Tibial nerve (tissue), 4 donors: ENCODE results near the gene DUSP6.

Experiments used
- EP300 ChIP-seq, 2 donors: sonication (generic); formaldehyde crosslinking; IDR thresholded peaks; one replicate each; pipeline ENCODE4 v1.6.1; 2017; ENCODE audit warnings: antibody characterized with exemption in 2 of 2, mild to moderate bottlenecking in 1 of 2
- POLR2A ChIP-seq, 2 donors: fragments of 450-650 bp; IDR thresholded peaks; one replicate each; pipeline ENCODE4 v1.6.1; 2017; ENCODE audit warnings: antibody characterized with exemption in 2 of 2, mild to moderate bottlenecking in 2 of 2, moderate library complexity in 2 of 2
- TF ChIP-seq, protein P1 (sequence below), 5 experiments: fragments of 200-600 bp in 3 of 5; fragments of 450-650 bp in 2 of 5; sonication (generic) in 3 of 5; IDR thresholded peaks; one replicate each; pipeline ENCODE4 v1.5.1; 2016 to 2019; ENCODE audit warnings: antibody characterized with exemption in 5 of 5, mild to moderate bottlenecking in 3 of 5, moderate library complexity in 2 of 5

DNA sequence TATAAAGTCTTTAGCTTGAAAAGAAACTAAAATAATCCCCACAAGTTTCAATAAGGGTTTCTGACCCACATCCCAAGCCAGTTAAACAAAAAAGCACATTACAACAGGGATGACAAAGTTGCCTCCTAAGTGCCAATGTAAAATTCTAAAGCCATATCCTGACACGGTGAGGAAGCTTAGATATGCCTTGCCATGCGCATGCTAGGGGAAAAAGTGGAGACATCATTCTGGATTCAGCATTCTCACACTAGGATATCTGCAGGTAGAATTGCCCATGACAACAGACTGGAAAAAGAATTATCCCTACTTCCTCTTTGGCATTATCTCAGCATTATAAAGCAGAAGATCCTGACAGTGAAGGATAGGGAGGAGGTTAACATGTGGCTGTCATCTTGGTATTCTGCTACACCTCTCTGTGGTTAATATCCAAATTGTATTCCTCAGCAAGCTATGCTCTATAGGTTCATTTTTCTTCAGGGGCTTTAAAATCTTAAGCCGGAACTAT lies 4.9 kb downstream of the DUSP6 start:
- TF ChIP-seq, protein P1, sequence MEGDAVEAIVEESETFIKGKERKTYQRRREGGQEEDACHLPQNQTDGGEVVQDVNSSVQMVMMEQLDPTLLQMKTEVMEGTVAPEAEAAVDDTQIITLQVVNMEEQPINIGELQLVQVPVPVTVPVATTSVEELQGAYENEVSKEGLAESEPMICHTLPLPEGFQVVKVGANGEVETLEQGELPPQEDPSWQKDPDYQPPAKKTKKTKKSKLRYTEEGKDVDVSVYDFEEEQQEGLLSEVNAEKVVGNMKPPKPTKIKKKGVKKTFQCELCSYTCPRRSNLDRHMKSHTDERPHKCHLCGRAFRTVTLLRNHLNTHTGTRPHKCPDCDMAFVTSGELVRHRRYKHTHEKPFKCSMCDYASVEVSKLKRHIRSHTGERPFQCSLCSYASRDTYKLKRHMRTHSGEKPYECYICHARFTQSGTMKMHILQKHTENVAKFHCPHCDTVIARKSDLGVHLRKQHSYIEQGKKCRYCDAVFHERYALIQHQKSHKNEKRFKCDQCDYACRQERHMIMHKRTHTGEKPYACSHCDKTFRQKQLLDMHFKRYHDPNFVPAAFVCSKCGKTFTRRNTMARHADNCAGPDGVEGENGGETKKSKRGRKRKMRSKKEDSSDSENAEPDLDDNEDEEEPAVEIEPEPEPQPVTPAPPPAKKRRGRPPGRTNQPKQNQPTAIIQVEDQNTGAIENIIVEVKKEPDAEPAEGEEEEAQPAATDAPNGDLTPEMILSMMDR (IDR thresholded peaks at IDR 0.05) = no peak
- TF ChIP-seq POLR2A (IDR thresholded peaks at IDR 0.05) = no peak
- TF ChIP-seq EP300 (IDR thresholded peaks at IDR 0.05) = no peak
